ENCODE results near the gene TNFRSF1B.
A peak's percentile ranks its signal among the peaks of the same experiment; 100 is the strongest.

The TNFRSF1B gene

DNA sequence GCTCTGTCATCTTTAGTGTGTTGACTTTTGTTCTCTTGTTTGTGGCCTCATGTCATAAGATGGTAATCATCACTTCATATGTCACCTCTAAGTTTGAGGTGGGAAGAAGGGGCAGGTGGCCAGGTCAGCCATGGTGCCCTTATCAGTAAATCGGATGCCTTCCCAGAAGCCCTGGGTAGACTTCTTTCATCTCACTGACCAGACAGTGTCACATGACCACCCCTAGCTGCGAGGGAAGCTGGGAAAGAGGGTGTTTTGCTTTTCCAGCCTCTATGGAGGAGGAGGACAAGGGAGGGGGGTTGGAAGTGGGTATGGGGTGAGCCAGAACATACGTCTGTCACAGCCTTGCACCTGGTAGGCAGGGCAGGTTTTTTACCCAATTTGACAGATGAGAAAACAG is 28.6 kb downstream of the TNFRSF1B start:
- no peak for TF ChIP-seq CTCF (IDR thresholded peaks at IDR 0.05; ENCODE audit: insufficient read depth, low read depth, low read length, missing control alignments)
- DNase-seq (ENCODE audit: low read depth) = no peak
- no peak overlapping the region for H3K4me3 ChIP-seq (ENCODE audit: low read length)

DNA sequence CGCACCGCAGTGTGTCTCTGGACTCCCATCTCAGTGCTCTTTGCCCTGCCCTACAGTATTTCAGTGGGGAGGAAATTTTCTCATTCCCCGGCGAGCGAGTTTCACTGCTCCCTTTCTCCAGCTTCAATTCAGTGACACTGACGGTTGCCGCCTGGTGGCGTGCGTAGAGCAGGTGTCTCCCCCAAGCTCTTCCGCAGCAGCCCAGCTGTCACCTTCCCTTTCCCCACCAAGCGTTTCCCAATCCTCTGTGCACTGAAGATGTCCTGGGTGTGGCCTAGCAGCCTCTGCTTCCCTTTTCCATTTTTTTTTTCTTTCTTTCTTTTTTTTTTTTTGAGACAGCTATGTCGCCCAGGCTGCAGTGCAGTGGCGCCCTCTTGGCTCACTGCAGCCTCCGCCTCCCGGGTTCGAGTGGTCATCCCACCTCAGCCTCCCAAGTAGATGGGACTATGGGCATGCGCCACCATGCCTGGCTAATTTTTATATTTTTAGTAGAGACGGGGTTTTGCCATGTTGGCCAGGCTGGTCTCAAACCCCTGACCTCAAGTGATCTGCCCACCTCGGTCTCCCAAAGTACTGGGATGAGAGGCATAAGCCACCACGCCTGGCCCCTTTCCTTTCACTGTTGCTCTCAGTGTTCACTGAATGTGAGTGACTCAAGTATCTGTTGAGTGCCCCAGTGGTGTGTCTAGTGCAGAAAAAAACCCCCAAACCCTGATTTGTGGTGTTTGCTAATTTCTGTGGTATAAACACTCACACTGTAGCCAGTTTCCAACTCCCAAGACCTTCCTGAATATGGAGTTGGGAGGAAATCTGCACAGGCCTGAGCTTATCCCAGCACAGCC is 30.1 kb downstream of the TNFRSF1B start:
- peak; percentile 33 for TF ChIP-seq CTCF (IDR thresholded peaks at IDR 0.05; ENCODE audit: insufficient read depth, low read depth, low read length, missing control alignments)
- no peak for DNase-seq (ENCODE audit: low read depth)
- H3K4me3 ChIP-seq (ENCODE audit: low read length) = no peak overlapping the region

- TF ChIP-seq CTCF (IDR thresholded peaks at IDR 0.05; ENCODE audit: insufficient read depth, low read depth, low read length, missing control alignments) = no peak
- no peak for DNase-seq (ENCODE audit: low read depth)
- no peak overlapping the region for H3K4me3 ChIP-seq (ENCODE audit: low read length)
Measured at GRCh38 chr1:12197483-12197880, 30.7 kb downstream of the TNFRSF1B start.

- no peak overlapping the region for H3K4me3 ChIP-seq (ENCODE audit: low read length)
- TF ChIP-seq CTCF (IDR thresholded peaks at IDR 0.05; ENCODE audit: insufficient read depth, low read depth, low read length, missing control alignments) = no peak
- no peak for DNase-seq (ENCODE audit: low read depth)
Measured at GRCh38 chr1:12200208-12200607, 33.4 kb downstream of the TNFRSF1B start.

GRCh38 chr1:12201352-12202189 is 34.8 kb downstream of the TNFRSF1B start:
- no peak overlapping the region for H3K4me3 ChIP-seq (ENCODE audit: low read length)
- no peak for TF ChIP-seq CTCF (IDR thresholded peaks at IDR 0.05; ENCODE audit: insufficient read depth, low read depth, low read length, missing control alignments)
- no peak for DNase-seq (ENCODE audit: low read depth)

DNA sequence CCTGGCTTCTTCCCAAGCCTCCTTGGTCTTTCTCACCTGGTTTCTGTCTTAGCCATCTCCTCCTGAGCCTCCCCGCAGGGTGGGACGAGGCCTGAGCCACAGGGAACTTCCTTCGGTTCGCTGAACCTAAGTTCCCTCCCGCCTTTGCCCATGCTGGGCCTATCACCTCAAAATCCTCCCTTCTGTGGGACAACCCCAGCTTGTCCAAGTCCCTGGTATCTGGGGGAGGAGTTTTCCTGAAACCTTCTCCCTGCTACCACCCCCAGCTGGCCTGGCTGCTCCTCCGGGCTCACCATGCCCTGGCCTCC is 35.4 kb downstream of the TNFRSF1B start:
- no peak for DNase-seq (ENCODE audit: low read depth)

More for the DNA sequence above, 35.4 kb downstream of the TNFRSF1B start:
- no peak overlapping the region for H3K4me3 ChIP-seq (ENCODE audit: low read length)
- TF ChIP-seq CTCF (IDR thresholded peaks at IDR 0.05; ENCODE audit: insufficient read depth, low read depth, low read length, missing control alignments) = no peak
